OCI-LY7 (cell line): Measurements from ENCODE around the gene GDI1.

Experiments used
- CTCF ChIP-seq: fragments of 200-600 bp; sonication (generic); conservative IDR thresholded peaks from 2 replicates; pipeline ENCODE4 v1.5.1; 2014; ENCODE audit warnings: mild to moderate bottlenecking, antibody characterized with exemption, low read length, moderate library complexity, mixed read lengths
- EZH2phosphoT487 ChIP-seq: fragments of 200-600 bp; sonication (generic); IDR thresholded peaks from 2 replicates; pipeline ENCODE4 v1.6.1; 2018; ENCODE audit warnings: low read depth, borderline replicate concordance, mild to moderate bottlenecking, mixed run types, antibody characterized with exemption, low read length, moderate library complexity, mixed read lengths

- TF ChIP-seq CTCF (no peak), EZH2phosphoT487 (no peak)
Observed at GRCh38 chrX:154431341-154431740, 5.6 kb upstream of the GDI1 start.
